Endothelial cell (in vitro differentiated cells): ENCODE results near the gene SEMA3G. TPM values are rescaled to one million over a fixed set of nuclear protein-coding genes. Genes with fewer than 3 reads are reported as not detected.

ENCODE experiments used
- DNase-seq: peaks from one replicate; pipeline ENCODE4 v3.0.0; 2021; ENCODE audit warnings: low spot score
- H3K27ac Mint-ChIP-seq: one replicate; pipeline ENCODE4 v1.8.0; 2021; ENCODE audit warnings: mixed read lengths, inconsistent platforms; ENCODE audit not compliant: unreplicated experiment
- H3K27me3 Mint-ChIP-seq: one replicate; pipeline ENCODE4 v1.8.0; 2021; ENCODE audit warnings: mild to moderate bottlenecking, moderate library complexity, mixed read lengths, inconsistent platforms; ENCODE audit not compliant: unreplicated experiment
- H3K36me3 Mint-ChIP-seq: one replicate; pipeline ENCODE4 v1.8.0; 2021; ENCODE audit warnings: mild to moderate bottlenecking, low read depth, mixed read lengths, inconsistent platforms; ENCODE audit not compliant: unreplicated experiment
- H3K4me1 Mint-ChIP-seq: one replicate; pipeline ENCODE4 v1.8.0; 2021; ENCODE audit warnings: mild to moderate bottlenecking, mixed read lengths, inconsistent platforms; ENCODE audit not compliant: unreplicated experiment
- H3K4me3 Mint-ChIP-seq: one replicate; pipeline ENCODE4 v1.8.0; 2021; ENCODE audit warnings: mild to moderate bottlenecking, mixed read lengths, inconsistent platforms; ENCODE audit not compliant: unreplicated experiment
- H3K9me3 Mint-ChIP-seq: one replicate; pipeline ENCODE4 v1.8.0; 2021; ENCODE audit warnings: mixed read lengths, inconsistent platforms; ENCODE audit not compliant: unreplicated experiment
- CTCF ChIP-seq: fragments of 200-600 bp; sonication (generic); IDR thresholded peaks from one replicate; pipeline ENCODE4 v1.5.0; 2021; ENCODE audit warnings: antibody characterized with exemption; ENCODE audit not compliant: unreplicated experiment
- total RNA-seq: library from RNA; stranded (reverse); fragmentation: NEBNext Ultra II Directional; extraction: Animal tissue kit (Norgen Biotek cat#: 25700); gene quantifications from one replicate; pipeline ENCODE4 v1.2.1, GENCODE V29; 2021; ENCODE audit not compliant: unreplicated experiment

Gene SEMA3G
- total RNA-seq, 1 donor from 2014 or later: 175 TPM

DNA sequence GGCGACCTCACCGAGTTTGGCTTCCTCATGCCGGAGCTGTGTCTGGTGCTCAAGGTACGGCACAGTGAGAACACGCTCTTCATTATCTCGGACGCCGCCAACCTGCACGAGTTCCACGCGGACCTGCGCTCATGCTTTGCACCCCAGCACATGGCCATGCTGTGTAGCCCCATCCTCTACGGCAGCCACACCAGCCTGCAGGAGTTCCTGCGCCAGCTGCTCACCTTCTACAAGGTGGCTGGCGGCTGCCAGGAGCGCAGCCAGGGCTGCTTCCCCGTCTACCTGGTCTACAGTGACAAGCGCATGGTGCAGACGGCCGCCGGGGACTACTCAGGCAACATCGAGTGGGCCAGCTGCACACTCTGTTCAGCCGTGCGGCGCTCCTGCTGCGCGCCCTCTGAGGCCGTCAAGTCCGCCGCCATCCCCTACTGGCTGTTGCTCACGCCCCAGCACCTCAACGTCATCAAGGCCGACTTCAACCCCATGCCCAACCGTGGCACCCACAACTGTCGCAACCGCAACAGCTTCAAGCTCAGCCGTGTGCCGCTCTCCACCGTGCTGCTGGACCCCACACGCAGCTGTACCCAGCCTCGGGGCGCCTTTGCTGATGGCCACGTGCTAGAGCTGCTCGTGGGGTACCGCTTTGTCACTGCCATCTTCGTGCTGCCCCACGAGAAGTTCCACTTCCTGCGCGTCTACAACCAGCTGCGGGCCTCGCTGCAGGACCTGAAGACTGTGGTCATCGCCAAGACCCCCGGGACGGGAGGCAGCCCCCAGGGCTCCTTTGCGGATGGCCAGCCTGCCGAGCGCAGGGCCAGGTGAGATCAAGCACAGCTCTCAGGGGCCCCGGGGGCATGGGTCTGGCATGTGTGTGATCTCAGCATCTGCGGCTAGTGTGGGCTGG is 43.1 kb upstream of the SEMA3G start:
- no peak for DNase-seq
- TF ChIP-seq CTCF: no peak
- Mint-ChIP-seq H3K4me1 (peaks cover 46% of the 10 kb centered on the region), H3K4me3 (peak overlapping the region; percentile 37), H3K36me3 (peaks cover 47% of the 10 kb centered on the region), H3K27ac (peak overlapping the region; percentile 52), H3K27me3 (peaks cover 21% of the 10 kb centered on the region), H3K9me3 (no peaks in the 10 kb centered on the region)

DNA sequence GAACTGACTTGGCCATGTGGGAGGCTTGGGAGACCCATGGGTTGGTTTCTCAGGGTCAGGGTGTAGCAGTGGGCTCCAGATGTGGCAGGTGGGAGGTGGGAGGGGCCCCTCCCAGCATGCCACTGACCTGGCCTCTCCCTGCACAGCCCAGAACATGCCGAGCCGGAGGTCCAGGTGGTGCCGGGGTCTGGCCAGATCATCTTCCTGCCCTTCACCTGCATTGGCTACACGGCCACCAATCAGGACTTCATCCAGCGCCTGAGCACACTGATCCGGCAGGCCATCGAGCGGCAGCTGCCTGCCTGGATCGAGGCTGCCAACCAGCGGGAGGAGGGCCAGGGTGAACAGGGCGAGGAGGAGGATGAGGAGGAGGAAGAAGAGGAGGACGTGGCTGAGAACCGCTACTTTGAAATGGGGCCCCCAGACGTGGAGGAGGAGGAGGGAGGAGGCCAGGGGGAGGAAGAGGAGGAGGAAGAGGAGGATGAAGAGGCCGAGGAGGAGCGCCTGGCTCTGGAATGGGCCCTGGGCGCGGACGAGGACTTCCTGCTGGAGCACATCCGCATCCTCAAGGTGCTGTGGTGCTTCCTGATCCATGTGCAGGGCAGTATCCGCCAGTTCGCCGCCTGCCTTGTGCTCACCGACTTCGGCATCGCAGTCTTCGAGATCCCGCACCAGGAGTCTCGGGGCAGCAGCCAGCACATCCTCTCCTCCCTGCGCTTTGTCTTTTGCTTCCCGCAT is 42.3 kb upstream of the SEMA3G start:
- Mint-ChIP-seq H3K4me3 (peak overlapping the region; percentile 37), H3K27ac (peak overlapping the region; percentile 52), H3K27me3 (peaks cover 16% of the 10 kb centered on the region), H3K9me3 (no peaks in the 10 kb centered on the region), H3K4me1 (peaks cover 43% of the 10 kb centered on the region), H3K36me3 (peaks cover 48% of the 10 kb centered on the region)
- no peak for DNase-seq
- no peak for TF ChIP-seq CTCF

GRCh38 chr3:52484680-52485461 is 40.0 kb upstream of the SEMA3G start:
- DNase-seq: no peak
- H3K36me3 Mint-ChIP-seq: peaks cover 53% of the 10 kb centered on the region
- peaks cover 37% of the 10 kb centered on the region for H3K4me1 Mint-ChIP-seq
- peak overlapping the region; percentile 48 for H3K27ac Mint-ChIP-seq
- H3K9me3 Mint-ChIP-seq: no peaks in the 10 kb centered on the region
- peaks cover 20% of the 10 kb centered on the region for H3K27me3 Mint-ChIP-seq
- H3K4me3 Mint-ChIP-seq: no peak overlapping the region
- no peak for TF ChIP-seq CTCF

- DNase-seq: no peak
- Mint-ChIP-seq H3K9me3 (no peaks in the 10 kb centered on the region), H3K4me1 (peaks cover 33% of the 10 kb centered on the region), H3K27ac (peak overlapping the region; percentile 31), H3K27me3 (peaks cover 21% of the 10 kb centered on the region), H3K4me3 (peak overlapping the region; percentile 17), H3K36me3 (peaks cover 62% of the 10 kb centered on the region)
- TF ChIP-seq CTCF: no peak
Observed at GRCh38 chr3:52483577-52484381, 38.9 kb upstream of the SEMA3G start.
